Activated CD8-positive, alpha-beta memory T cell treated with anti-CD3 and anti-CD28 coated beads for 4 hours (primary cell): ENCODE data around the gene HEMGN.
A peak's percentile ranks its signal among the peaks of the same experiment; 100 is the strongest.

Source experiments
- DNase-seq, 2 donors: peaks; one replicate each; pipeline ENCODE4 v3.0.0-alpha.2; 2020; ENCODE audit warnings: low read depth in 2 of 2

The HEMGN gene

GRCh38 chr9:97895211-97895610, 42.8 kb downstream of the HEMGN start:
- DNase-seq = no peak

GRCh38 chr9:97892421-97892820, 45.6 kb downstream of the HEMGN start:
- DNase-seq = no peak

GRCh38 chr9:97891736-97892135, 46.2 kb downstream of the HEMGN start:
- no peak for DNase-seq

GRCh38 chr9:97889941-97890887, 47.8 kb downstream of the HEMGN start:
- peak in 1 of 2 donors; percentile 26 for DNase-seq

GRCh38 chr9:97880336-97880735, 57.6 kb downstream of the HEMGN start:
- DNase-seq = no peak
